ENCODE measurements around the gene ST8SIA5. TPM values are rescaled to one million over a fixed set of nuclear protein-coding genes. Genes with fewer than 3 reads are reported as not detected.

ST8SIA5 gene
- polyA plus RNA-seq, 6 donors from 2014 or later, result not detected

GRCh38 chr18:46622999-46623398, 133.9 kb downstream of the ST8SIA5 start:
- Mint-ChIP-seq H3K36me3 (no peaks in the 10 kb centered on the region), H3K4me1 (peaks cover 0 to 4% (median 0%) of the 10 kb centered on the region in 3 donors), H3K27ac (peak overlapping the region in 1 of 6 donors; percentile 68), H3K27me3 (peaks cover 14 to 26% (median 22%) of the 10 kb centered on the region in 3 donors), H3K4me3 (peak overlapping the region in 1 of 8 donors; percentile 57), H3K9me3 (no peaks in the 10 kb centered on the region)
- ATAC-seq (ENCODE audit: low read depth in 2 of 2) (no peak), DNase-seq (no peak)

GRCh38 chr18:46622451-46622850, 134.4 kb downstream of the ST8SIA5 start:
- peaks cover 0 to 4% (median 0%) of the 10 kb centered on the region in 3 donors for H3K4me1 Mint-ChIP-seq
- DNase-seq (no peak), ATAC-seq (ENCODE audit: low read depth in 2 of 2) (no peak)
- peaks cover 20 to 32% (median 22%) of the 10 kb centered on the region in 3 donors for H3K27me3 Mint-ChIP-seq
- no peaks in the 10 kb centered on the region for H3K36me3 Mint-ChIP-seq
- H3K27ac Mint-ChIP-seq, result no peak overlapping the region
- no peaks in the 10 kb centered on the region for H3K9me3 Mint-ChIP-seq
- no peak overlapping the region for H3K4me3 Mint-ChIP-seq

- H3K27ac Mint-ChIP-seq, result no peak overlapping the region
- peaks cover 19 to 32% (median 20%) of the 10 kb centered on the region in 3 donors for H3K27me3 Mint-ChIP-seq
- no peak for ATAC-seq (ENCODE audit: low read depth in 2 of 2)
- H3K9me3 Mint-ChIP-seq, result no peaks in the 10 kb centered on the region
- H3K4me1 Mint-ChIP-seq, result peaks cover 0 to 4% (median 0%) of the 10 kb centered on the region in 3 donors
- H3K4me3 Mint-ChIP-seq, result no peak overlapping the region
- no peak for DNase-seq
- H3K36me3 Mint-ChIP-seq, result no peaks in the 10 kb centered on the region
Measured at GRCh38 chr18:46621871-46622270, 135.0 kb downstream of the ST8SIA5 start.

GRCh38 chr18:46621111-46621766, 135.6 kb downstream of the ST8SIA5 start:
- ATAC-seq (ENCODE audit: low read depth in 2 of 2), result no peak
- no peak overlapping the region for H3K4me3 Mint-ChIP-seq

GRCh38 chr18:46619559-46619958, 137.3 kb downstream of the ST8SIA5 start:
- H3K27ac Mint-ChIP-seq, result no peak overlapping the region
- DNase-seq, result no peak
- H3K4me1 Mint-ChIP-seq, result peaks cover 0 to 2% (median 0%) of the 10 kb centered on the region in 3 donors
- no peak for ATAC-seq (ENCODE audit: low read depth in 2 of 2)
- H3K9me3 Mint-ChIP-seq, result peaks cover 0 to 6% (median 0%) of the 10 kb centered on the region in 7 donors
- H3K36me3 Mint-ChIP-seq, result no peaks in the 10 kb centered on the region
- H3K4me3 Mint-ChIP-seq, result no peak overlapping the region
- peaks cover 14 to 17% (median 15%) of the 10 kb centered on the region in 3 donors for H3K27me3 Mint-ChIP-seq

More at GRCh38 chr18:46621111-46621766, 135.6 kb downstream of the ST8SIA5 start:
- peaks cover 15 to 28% (median 19%) of the 10 kb centered on the region in 3 donors for H3K27me3 Mint-ChIP-seq
- no peaks in the 10 kb centered on the region for H3K36me3 Mint-ChIP-seq
- H3K27ac Mint-ChIP-seq, result no peak overlapping the region
- no peak for DNase-seq
- H3K9me3 Mint-ChIP-seq, result no peaks in the 10 kb centered on the region
- H3K4me1 Mint-ChIP-seq, result peaks cover 0 to 4% (median 0%) of the 10 kb centered on the region in 3 donors

Other genes with a start within 250 kb of the ST8SIA5 start
- not detected for gene LOXHD1, start 99.8 kb downstream of the ST8SIA5 start, polyA plus RNA-seq (ENCODE audit: low read depth in 6 of 6)
- gene PIAS2, start 160.5 kb upstream of the ST8SIA5 start, polyA plus RNA-seq (ENCODE audit: low read depth in 6 of 6), result 10 to 100 TPM; 16.8 to 29.5 (median 24.4) TPM
- 1 to 10 TPM in 4 of 6 donors, under 1 TPM in 1, not detected in 1; 0.81 to 5.0 (median 1.2) TPM for gene KATNAL2, start 160.5 kb upstream of the ST8SIA5 start, polyA plus RNA-seq (ENCODE audit: low read depth in 6 of 6)